GM18867 (cell line): ENCODE results near the gene UBE2N.
A peak's percentile ranks its signal among the peaks of the same experiment; 100 is the strongest.

Experiments used
- ATAC-seq: cut with Tn5 transposase; IDR thresholded peaks from one replicate; pipeline ENCODE4 v1.9.1; 2021; ENCODE audit warnings: mild to moderate bottlenecking, moderate library complexity; ENCODE audit not compliant: unreplicated experiment

UBE2N gene

DNA sequence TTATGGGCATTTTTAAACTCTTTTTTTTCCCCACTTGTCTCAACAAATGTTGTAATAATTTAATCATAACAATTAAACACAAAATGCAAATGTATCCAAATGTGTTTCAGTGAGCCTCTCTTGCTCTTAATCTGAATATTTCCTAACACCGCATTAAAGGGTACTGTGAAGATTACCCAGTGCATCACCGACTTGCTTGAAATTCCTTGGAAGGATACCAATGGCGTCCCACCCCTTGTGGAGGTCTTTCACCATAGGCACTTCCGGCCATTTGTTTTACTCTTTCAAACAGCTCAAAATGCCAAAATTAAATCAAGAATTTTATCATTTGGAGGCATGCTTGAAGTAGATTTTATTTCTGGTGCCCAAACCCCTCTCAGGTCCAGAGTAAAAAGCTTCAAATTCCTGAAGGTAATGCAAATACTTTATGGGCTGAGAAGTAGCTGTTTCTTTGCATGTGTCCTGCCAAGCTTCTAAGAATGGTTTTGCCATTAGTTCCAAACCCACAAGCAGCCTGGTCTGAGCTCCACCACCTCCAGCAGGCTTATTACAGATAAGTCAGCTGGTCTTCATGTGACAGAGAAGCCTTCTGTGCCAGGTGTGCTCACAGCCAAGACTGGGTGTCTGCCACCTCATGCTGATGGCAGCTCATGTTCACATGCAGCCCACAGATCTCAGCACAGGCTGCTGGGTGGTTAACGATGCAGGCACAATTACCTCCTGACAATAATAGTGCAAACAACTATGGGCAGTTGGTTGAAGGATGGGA, 80.4 kb downstream of the UBE2N start:
- no peak for ATAC-seq

GRCh38 chr12:93360688-93361087, 81.1 kb downstream of the UBE2N start:
- no peak for ATAC-seq

- no peak for ATAC-seq
Measured at GRCh38 chr12:93358821-93359220, 82.9 kb downstream of the UBE2N start.

- peak; percentile 85 for ATAC-seq
Measured at GRCh38 chr12:93358058-93358457, 83.7 kb downstream of the UBE2N start.

DNA sequence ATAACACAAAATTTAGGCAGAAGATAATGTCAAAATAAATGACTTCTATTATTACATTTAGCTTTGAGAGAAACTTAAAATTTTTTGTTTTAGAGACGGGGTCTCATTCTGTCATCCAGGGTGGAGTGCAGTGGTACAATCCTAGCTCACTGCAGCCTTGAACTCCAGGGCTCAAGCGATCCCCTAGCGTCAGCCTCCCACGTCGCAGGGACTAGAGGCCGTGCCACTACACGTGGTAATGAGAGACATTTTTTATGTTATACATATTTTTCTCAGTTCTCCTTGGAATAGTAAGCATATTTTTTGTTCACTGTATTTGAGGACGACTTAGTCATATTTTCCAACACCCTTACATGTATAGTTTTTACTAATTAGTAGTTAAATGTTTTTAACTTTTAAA, 85.5 kb downstream of the UBE2N start:
- no peak for ATAC-seq
